Neural cell (in vitro differentiated cells): ENCODE results near the gene ACKR4. TPM values are rescaled to one million over a fixed set of nuclear protein-coding genes. Genes with fewer than 3 reads are reported as not detected.

Source experiments
- H2AFZ ChIP-seq: fragments of 200-600, 300-800 bp; sonication (generic), shearing (Covaris generic); 2 replicates; pipeline ENCODE4 v1.6.0; 2014; ENCODE audit warnings: low read depth, mild to moderate bottlenecking, antibody characterized with exemption, low read length, moderate library complexity
- H3F3A ChIP-seq: fragments of 200-600 bp; shearing (Covaris generic); 2 replicates; pipeline ENCODE4 v1.6.1; 2016; ENCODE audit warnings: mild to moderate bottlenecking, moderate library complexity, mixed read lengths, antibody characterized with exemption, low read length; ENCODE audit not compliant: insufficient read depth, poor library complexity, severe bottlenecking
- H3K27ac ChIP-seq: fragments of 200-600, 300-800 bp; sonication (generic), shearing (Covaris generic); 2 replicates; pipeline ENCODE4 v1.5.1; 2014; ENCODE audit warnings: mild to moderate bottlenecking, low read length, moderate library complexity
- H3K27me3 ChIP-seq: fragments of 300-800, 200-600 bp; sonication (generic), shearing (Covaris generic); 2 replicates; pipeline ENCODE4 v1.6.0; 2014; ENCODE audit warnings: mild to moderate bottlenecking, low read depth, low read length, moderate library complexity; ENCODE audit not compliant: insufficient read depth
- H3K36me3 ChIP-seq: fragments of 300-800, 200-600 bp; sonication (generic), shearing (Covaris generic); 2 replicates; pipeline ENCODE4 v1.5.1; 2014; ENCODE audit warnings: mild to moderate bottlenecking, antibody characterized with exemption, low read length, moderate library complexity; ENCODE audit not compliant: insufficient read depth
- H3K4me2 ChIP-seq: fragments of 300-800, 200-600 bp; sonication (generic), shearing (Covaris generic); 2 replicates; pipeline ENCODE4 v1.6.0; 2014; ENCODE audit warnings: mild to moderate bottlenecking, low read length
- H3K4me3 ChIP-seq: fragments of 300-800, 200-600 bp; sonication (generic), shearing (Covaris generic); 2 replicates; pipeline ENCODE4 v1.5.1; 2014; ENCODE audit warnings: mild to moderate bottlenecking, low read length, moderate library complexity
- H3K79me2 ChIP-seq: fragments of 200-600 bp; shearing (Covaris generic); replicated peaks from 2 replicates; pipeline ENCODE4 v1.6.0; 2014; ENCODE audit warnings: mild to moderate bottlenecking, low read length, moderate library complexity; ENCODE audit not compliant: insufficient read depth
- H3K9ac ChIP-seq: fragments of 300-800, 200-600 bp; sonication (generic), shearing (Covaris generic); 2 replicates; pipeline ENCODE4 v1.6.1; 2016; ENCODE audit warnings: mild to moderate bottlenecking, low read length, mixed read lengths
- H3K9me2 ChIP-seq: fragments of 200-600 bp; shearing (Covaris generic); 2 replicates; pipeline ENCODE4 v1.6.1; 2016; ENCODE audit warnings: mild to moderate bottlenecking, low read length, mixed read lengths; ENCODE audit not compliant: insufficient read depth
- H3K9me3 ChIP-seq: fragments of 200-600, 300-800 bp; sonication (generic), shearing (Covaris generic); 2 replicates; pipeline ENCODE4 v1.6.1; 2016; ENCODE audit warnings: mild to moderate bottlenecking, mixed run types, low read length, moderate library complexity, mixed read lengths
- H4K20me1 ChIP-seq: fragments of 200-600 bp; shearing (Covaris generic); 2 replicates; pipeline ENCODE4 v1.6.1; 2016; ENCODE audit warnings: mild to moderate bottlenecking, mixed run types; ENCODE audit not compliant: insufficient read depth
- CTCF ChIP-seq: fragments of 450-650 bp; IDR thresholded peaks from 2 replicates; pipeline ENCODE4 v1.5.1; 2014; ENCODE audit warnings: antibody characterized with exemption, mild to moderate bottlenecking, moderate library complexity; ENCODE audit not compliant: poor library complexity, severe bottlenecking
- EP300 ChIP-seq: fragments of 450-650 bp; conservative IDR thresholded peaks from 2 replicates; pipeline ENCODE4 v1.6.1; 2014; ENCODE audit warnings: antibody characterized with exemption, mild to moderate bottlenecking, moderate library complexity; ENCODE audit not compliant: poor library complexity, severe bottlenecking
- EZH2 ChIP-seq: fragments of 200-600, 300-800 bp; shearing (Covaris generic), sonication (generic); IDR thresholded peaks from 2 replicates; pipeline ENCODE4 v1.6.1; 2014; ENCODE audit warnings: antibody characterized with exemption, low read length, borderline replicate concordance, mild to moderate bottlenecking; ENCODE audit not compliant: insufficient read depth, poor library complexity, severe bottlenecking
- MXI1 ChIP-seq: fragments of 450-650 bp; conservative IDR thresholded peaks from 2 replicates; pipeline ENCODE4 v1.6.1; 2014; ENCODE audit warnings: antibody characterized with exemption, mild to moderate bottlenecking; ENCODE audit not compliant: poor library complexity, severe bottlenecking
- POLR2AphosphoS5 ChIP-seq: IDR thresholded peaks from 2 replicates; pipeline ENCODE4 v1.6.1; 2012
- RAD21 ChIP-seq: fragments of 450-650 bp; conservative IDR thresholded peaks from 2 replicates; pipeline ENCODE4 v1.6.1; 2014; ENCODE audit warnings: antibody characterized with exemption, mild to moderate bottlenecking, moderate library complexity
- REST ChIP-seq: IDR thresholded peaks from 2 replicates; pipeline ENCODE4 v1.6.1; 2012; ENCODE audit warnings: borderline replicate concordance
- SMC3 ChIP-seq: fragments of 450-650 bp; conservative IDR thresholded peaks from 2 replicates; pipeline ENCODE4 v1.6.1; 2014; ENCODE audit warnings: antibody characterized with exemption, mild to moderate bottlenecking, moderate library complexity; ENCODE audit not compliant: poor library complexity
- TAF1 ChIP-seq: IDR thresholded peaks from 2 replicates; pipeline ENCODE4 v1.6.1; 2012; ENCODE audit warnings: low read depth
- polyA plus RNA-seq: library from polyadenylated mRNA; depleted of rRNA; stranded (reverse); fragments of >200 nt; gene quantifications from 2 replicates; pipeline ENCODE4 v1.2.3, GENCODE V29; 2014

Gene ACKR4
- polyA plus RNA-seq, 1 donor from 2014 or later = not detected

GRCh38 chr3:132573797-132574211 is 23.3 kb upstream of the ACKR4 start:
- no peaks in the 10 kb centered on the region for H3K27me3 ChIP-seq
- no peaks in the 10 kb centered on the region for H4K20me1 ChIP-seq
- H3K9me2 ChIP-seq = no peaks in the 10 kb centered on the region
- no peaks in the 10 kb centered on the region for H3F3A ChIP-seq
- no peak for TF ChIP-seq EZH2
- TF ChIP-seq CTCF = no peak
- TF ChIP-seq REST = no peak
- TF ChIP-seq TAF1 = no peak
- no peak for TF ChIP-seq MXI1
- no peak for TF ChIP-seq EP300
- TF ChIP-seq POLR2AphosphoS5 = no peak
- no peak for TF ChIP-seq SMC3
- TF ChIP-seq RAD21 = no peak
- no peaks in the 10 kb centered on the region for H3K9me3 ChIP-seq
- H3K36me3 ChIP-seq = no peaks in the 10 kb centered on the region
- no peak overlapping the region for H3K4me2 ChIP-seq
- H3K4me3 ChIP-seq = no peak overlapping the region
- H2AFZ ChIP-seq = no peak overlapping the region
- no peaks in the 10 kb centered on the region for H3K79me2 ChIP-seq
- H3K27ac ChIP-seq = no peak overlapping the region
- H3K9ac ChIP-seq = no peak overlapping the region

- no peak overlapping the region for H3K9ac ChIP-seq
- no peaks in the 10 kb centered on the region for H3K9me2 ChIP-seq
- no peaks in the 10 kb centered on the region for H3K79me2 ChIP-seq
- H3K4me3 ChIP-seq = no peak overlapping the region
- H3K36me3 ChIP-seq = no peaks in the 10 kb centered on the region
- TF ChIP-seq SMC3 (no peak), EZH2 (no peak), EP300 (no peak), REST (no peak), RAD21 (no peak), CTCF (no peak), POLR2AphosphoS5 (no peak), MXI1 (no peak), TAF1 (no peak)
- no peaks in the 10 kb centered on the region for H3K27me3 ChIP-seq
- H3K9me3 ChIP-seq = no peaks in the 10 kb centered on the region
- no peak overlapping the region for H3K27ac ChIP-seq
- no peaks in the 10 kb centered on the region for H3F3A ChIP-seq
- H3K4me2 ChIP-seq = no peak overlapping the region
- H4K20me1 ChIP-seq = no peaks in the 10 kb centered on the region
- H2AFZ ChIP-seq = no peak overlapping the region
Observed at GRCh38 chr3:132587401-132587800, 9.7 kb upstream of the ACKR4 start.
